DMS114 treated with DMSO at 0.1 percent for 48 hours (cell line): ENCODE measurements around the gene ECM1.

ENCODE experiments used
- DNase-seq: peaks from one replicate; lab custom pipeline; 2025; ENCODE audit not compliant: unreplicated experiment; lab: John Stamatoyannopoulos, UW

ECM1 gene

DNA sequence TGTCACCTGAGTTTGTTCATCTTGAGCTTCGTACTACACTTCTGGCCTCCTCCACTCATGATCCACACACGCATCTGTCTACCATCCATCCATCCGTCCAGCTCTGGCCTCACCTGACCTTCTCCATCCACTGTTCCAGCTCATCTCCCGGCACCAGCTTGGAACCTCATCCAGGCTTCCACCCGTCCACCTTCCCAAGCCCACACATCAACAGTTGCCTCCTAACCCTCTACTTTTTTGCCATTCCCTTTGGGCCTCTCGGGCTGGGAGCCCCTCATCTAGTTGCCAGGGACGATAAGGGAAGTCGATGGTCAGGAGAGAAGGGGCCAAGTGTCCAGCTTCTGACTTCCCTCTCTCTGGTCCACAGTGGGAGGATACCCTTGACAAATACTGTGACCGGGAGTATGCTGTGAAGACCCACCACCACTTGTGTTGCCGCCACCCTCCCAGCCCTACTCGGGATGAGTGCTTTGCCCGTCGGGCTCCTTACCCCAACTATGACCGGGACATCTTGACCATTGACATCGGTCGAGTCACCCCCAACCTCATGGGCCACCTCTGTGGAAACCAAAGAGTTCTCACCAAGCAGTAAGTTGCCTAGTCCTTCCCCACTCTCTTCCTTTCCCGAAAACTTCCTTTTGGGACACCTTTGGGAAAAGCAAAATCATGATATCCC lies 4.2 kb downstream of the ECM1 start:
- no peak for DNase-seq

DNA sequence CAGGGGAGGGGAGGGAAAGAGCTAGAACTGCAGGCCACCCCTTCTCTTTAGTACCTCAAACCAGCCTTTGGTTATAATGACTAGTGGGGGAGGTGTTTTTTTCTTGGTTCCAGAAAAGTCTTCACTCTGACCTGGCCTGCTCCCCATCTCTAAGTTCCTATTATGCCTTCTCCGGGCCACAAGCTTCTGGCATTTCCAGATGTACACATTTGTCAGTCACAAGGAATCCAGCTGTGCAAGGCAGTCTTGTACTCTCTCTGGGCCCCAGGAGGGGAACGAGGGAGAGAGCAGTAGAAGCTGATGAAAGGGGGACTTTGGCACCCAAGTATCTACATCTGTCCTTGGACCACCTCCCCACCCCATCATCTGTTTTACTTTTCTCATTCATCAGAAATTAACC lies 4.9 kb downstream of the ECM1 start:
- DNase-seq: no peak

DNA sequence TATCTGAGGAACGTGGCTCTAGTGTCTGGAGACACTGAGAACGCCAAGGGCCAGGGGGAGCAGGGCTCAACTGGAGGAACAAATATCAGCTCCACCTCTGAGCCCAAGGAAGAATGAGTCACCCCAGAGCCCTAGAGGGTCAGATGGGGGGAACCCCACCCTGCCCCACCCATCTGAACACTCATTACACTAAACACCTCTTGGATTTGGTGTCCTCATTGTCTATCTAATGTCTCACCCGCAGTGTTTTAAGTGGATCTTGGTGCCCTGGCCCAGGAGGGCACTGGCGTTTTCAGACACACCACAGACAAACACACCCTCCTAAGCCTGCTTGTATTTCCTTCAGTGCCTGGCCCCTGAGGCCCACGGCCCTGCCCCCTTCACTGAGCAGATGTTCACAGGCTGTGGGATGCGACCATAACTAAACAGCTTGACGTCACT lies 5.5 kb downstream of the ECM1 start:
- DNase-seq: no peak

DNA sequence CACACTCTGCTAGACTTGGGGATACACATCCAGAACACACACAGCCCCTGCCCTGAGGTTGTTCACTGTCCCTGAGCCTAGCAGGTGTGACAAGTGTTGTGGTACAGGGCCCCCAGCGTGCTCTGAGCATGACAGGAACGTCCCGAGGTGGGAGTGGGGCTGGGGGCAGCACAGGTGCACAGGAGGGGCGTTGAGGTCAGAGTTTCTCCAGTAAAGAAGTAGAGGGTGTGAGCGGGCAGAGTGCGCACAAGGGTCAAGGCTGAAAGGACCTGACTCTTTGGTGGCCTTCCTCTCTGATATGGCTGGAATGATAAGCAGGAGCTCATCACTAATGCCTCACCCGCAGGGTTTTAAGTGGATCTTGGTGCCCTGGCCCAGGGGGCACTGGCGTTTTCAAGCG lies 6.4 kb downstream of the ECM1 start:
- DNase-seq: no peak

DNA sequence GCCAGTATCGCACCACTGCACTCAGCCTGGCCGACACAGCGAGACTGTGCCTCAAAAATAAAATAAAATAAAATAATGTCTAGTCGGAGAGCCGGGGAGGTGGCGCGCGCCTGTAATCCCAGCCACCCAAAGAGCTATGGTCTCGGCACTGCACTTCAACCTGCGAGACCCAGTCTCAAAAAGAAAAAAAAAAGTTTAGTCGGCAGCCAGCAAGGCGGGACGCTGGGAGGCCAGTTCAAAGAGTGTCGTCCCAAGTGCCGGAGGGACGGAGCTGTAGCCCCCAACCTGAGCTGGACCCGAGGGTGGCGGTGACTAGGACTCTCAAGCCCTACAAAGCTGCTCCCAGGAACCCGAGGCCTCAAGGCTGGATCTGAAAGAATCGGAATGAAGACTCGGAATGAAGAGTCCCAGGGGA lies 7.0 kb downstream of the ECM1 start:
- no peak for DNase-seq

DNA sequence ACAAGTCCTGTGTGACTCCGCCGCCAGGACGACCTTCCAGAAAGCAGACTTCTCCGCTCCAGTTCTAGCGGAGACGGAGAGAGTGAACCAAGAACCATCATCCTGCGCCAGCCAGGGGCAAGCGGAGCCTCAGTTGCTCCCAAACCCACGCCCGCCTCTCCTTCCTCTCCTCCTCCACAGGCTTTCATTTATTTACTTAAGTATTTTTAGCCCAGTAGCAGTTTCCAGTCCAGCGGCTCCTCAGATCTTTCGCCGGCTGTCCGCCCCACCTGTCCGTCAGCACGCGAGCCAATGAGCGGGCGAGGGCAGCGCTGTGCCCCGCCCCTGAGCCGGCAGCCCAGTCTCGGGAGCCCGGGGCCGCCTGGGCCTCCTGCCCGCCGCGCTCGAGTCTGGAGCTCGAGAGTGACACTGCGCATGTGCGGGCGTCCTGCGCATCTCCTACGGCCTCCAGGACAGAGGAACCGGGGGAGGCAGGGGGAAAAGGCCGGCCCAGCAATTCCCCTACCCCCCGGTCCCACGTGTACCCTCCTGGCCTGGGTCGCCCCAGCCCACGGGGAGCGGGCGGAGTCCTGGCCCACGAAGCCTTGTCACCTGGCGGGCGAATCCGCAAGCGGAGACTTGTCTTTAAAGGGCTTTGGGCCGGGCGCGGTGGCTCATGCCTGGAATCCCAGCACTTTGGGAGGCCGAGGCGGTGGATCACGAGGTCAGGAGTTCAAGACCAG lies 7.6 kb downstream of the ECM1 start, which contains the start of gene FALEC:
Gene FALEC, plus strand, starts transcription at position 425 of the 722 bp plus-strand sequence.
- DNase-seq: peak; percentile 97

DNA sequence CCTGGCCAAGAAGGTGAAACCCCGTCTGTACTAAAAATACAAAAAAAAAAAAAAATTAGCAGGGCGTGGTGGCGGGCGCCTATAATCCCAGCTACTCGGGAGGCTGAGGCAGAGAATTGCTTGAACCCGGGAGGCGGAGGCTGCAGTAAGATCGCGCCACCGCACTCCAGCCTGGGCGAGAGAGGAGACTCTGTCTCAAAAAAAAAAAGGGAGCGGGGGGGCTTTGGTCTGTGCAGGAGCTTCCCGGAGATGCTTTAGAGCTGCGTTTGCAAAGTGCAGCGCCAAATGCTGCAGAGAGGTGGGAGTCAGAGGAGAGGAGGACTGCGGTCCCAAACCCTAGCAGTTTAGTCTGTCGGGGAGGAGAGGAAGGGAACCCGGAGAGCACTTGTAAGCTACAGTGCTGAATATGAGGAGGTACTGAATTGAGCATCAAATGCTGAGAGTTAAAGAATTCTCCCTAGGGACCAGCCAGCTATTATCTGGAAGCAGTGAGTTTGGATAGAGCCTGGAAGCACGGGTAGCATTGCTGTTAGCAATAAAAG lies 8.2 kb downstream of the ECM1 start:
- DNase-seq: peak; percentile 55

DNA sequence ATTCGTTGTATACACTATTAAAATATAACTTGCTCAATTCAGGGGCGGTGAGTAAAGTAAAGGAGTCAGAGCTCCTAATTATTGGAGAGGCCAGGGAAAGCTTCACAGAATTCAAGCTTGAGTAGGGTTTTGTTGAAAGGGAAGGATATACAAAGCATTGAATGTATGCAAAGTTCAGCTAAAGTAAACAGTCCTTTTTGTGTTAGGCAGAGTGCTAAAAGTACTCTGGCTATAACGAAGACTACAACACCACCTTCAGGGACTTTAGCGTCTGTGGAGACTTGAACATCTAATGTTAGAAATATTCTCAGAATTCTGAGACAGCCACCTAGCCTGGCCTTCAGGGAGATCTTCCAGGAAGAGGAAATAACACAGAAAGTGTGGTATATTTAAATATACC lies 8.7 kb downstream of the ECM1 start:
- peak; percentile 55 for DNase-seq

DNA sequence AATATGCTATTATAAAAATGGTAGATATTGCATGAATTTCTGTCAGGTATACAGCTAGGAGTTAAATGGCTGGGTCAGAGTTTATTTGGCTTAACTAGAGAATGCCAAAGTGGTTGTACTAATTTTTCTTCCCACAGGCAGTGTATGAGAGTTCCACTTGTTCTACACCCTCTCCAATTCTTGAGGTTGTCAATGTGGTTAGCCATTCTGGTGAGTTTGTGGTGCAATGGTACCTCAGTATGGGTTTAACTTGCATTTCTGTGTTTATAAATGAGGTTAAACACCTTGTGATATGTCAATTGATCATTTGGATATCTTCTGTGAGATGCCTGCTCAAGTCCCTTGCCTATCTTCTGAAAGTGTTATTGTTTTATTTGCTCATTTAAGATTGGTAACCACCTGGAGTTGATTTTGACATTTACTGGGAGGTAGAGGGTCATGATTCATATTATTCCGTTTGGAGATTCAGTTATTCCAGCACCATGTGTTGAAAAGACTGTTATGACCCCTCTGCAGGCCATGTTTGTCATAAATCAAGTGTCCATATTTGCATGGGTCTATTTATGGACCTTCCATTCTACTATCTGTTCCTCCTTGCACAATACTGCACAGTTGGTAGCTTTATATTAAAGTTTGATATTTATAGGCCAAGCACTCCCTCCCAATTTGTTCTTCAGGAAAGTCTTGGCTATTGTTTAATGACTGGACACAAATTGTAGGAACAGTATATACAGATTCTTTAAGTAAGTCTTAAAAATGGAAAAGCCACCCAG lies 13.5 kb downstream of the ECM1 start:
- DNase-seq: no peak

DNA sequence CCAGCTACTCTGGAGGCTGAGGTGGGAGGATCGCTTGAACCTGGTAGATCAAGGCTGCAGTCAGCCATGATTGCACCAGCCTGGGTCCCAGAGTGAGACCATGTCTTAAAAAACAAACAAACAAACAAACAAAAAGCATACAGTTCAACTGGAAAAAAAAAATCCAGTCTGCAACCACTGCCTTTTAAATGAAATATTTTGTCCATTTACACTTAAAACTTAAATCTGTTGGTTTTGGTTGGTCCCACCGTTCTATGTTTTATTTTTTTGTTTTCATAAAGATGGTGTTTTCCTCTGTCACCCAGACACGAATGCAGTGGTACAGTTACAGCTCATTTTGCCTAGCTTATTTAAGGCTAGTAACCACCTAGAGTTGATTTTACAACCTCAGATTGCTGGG lies 17.4 kb downstream of the ECM1 start:
- DNase-seq: no peak

DNA sequence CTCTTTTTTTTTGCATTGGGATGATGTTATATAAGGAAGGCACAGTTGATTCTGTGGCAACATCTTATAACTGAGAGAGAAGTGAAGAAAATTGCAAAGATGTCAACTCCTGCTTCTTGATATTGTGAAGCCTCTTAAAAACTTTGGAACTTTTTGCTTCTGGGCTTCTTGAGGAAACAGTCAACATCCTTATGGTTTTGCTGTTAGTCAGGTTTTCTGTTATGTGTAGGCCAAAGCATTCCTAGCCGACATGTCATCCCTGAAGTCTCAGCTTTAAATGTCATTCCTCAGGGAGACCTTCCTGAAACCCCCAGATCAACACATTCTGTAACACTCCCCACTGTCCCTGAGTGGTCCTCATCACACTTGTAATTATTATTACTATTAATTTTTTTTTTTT lies 20.3 kb downstream of the ECM1 start:
- DNase-seq: no peak

DNA sequence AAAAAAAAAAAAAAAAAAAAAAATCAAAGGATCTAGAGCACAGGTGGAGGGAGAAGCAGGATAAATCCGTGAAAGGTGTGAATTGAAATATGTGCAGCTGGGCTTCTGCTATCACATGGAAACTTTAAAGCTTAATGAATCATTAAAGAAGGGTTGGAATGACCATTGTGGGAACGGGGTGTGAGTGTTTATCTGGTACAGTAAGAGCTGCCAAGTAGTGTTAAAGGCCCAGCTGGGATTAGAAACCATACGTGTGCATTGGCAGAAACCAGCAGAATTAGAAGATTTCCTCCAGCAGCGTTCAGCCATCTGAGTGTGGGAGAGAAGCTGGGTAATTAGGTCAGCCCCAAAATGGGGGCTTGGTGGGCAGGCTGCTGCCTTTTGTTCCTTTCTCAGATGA lies 21.1 kb downstream of the ECM1 start:
- no peak for DNase-seq

DNA sequence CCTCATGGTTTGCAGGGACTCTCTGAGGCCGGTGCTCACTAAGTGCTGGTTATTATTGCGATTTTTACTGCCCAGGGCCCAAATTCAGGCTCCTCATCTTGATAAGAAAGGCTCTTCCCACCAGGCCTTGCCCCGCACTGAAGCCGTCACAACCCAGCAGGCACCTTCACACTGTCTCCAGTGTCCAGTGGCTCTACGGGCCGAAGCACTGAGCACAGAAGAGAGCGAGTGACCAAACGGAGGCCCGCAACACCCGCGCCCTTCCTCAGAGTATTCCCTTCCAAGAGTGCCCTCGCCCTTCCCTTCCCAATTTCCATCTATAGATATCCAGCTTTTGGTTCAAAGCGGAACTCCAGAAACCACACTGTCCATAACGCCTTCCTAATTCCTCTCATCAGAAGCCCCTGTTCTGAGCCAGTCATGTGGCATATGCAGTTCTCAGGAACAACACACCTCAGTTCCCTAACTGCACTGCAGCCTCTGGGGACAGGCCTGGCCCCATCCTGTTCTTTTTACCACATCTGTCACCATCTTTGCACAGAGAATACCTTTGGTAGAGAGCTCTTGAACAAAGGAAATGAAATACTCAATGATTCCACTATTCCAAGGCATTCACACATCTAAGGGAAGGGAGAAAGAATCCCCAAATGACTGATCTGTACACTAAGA lies 22.7 kb downstream of the ECM1 start:
- DNase-seq: no peak

DNA sequence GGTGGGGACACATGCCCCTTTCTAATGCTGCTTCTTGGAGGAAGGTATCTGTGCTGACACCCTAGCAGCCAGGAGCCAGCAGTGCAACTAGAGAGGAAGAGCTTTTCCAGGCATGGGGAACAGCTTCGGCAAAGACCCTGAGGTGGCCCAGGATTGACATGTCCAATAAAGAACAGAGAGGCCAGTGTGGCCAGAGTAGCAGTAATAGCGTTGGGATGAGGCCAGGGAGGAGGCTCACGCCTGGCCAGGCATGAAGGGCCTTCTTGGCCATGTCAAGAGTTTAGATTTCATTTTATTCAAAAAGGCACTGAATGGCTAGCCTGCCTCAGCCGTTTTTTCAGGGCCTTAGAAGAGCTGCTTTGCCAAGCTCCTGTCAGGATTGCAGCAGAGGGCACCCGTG lies 25.0 kb downstream of the ECM1 start:
- no peak for DNase-seq

DNA sequence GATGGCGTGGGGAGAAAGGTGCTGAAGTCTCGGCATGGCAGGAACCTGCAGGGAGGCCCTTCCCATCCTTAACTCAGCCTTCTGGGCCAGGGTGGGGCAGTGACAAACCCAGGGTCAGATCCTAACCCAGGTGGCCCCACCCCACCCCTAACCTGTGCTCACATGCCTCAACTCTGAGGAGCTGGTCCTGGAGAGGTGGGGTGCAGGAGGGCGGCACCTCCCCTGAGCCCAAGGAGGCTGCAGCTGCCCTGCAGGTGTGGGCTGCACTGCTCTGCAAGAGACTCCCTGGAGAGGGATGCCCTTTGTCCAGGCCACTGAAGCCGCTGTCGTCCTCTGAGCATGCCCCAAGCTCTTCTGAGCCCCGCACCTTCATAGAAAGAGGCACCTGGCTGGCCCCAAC lies 26.1 kb downstream of the ECM1 start:
- DNase-seq: no peak

DNA sequence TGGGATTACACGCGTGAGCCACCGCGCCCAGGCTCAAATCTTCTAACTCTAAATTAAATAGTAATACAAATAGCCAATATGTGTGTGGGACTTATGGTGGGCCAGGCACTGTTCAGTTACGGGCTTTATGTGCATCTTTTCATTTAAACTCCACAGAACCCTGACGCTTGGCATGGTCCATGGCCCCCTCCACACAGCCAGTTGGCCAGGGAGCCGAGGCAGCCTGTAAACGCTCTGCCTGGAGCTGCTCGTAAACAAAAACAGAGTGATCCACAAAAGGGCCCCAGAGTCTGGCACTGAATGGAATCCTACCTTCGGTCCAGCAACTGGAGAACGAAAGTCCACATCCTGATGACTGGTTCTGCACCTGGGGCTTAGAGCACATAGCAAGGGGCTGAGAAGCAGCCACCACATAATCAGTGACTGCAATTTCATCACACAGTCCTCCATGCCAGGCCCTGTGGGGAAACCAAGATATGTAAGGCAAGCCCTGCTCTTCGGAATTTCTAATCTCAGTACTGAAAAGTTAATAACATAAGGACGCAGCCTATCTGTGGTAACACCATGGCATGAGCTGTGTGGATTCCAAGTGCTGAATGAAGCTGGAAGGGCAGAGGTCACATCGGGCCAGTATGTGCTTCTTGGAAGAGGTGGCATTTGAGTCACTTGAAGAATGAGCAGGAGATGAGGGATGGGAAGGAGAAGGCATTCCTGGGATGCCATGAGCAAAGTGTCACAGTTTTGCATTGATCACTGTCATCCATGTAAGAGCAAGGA lies 27.8 kb downstream of the ECM1 start:
- DNase-seq: no peak

DNA sequence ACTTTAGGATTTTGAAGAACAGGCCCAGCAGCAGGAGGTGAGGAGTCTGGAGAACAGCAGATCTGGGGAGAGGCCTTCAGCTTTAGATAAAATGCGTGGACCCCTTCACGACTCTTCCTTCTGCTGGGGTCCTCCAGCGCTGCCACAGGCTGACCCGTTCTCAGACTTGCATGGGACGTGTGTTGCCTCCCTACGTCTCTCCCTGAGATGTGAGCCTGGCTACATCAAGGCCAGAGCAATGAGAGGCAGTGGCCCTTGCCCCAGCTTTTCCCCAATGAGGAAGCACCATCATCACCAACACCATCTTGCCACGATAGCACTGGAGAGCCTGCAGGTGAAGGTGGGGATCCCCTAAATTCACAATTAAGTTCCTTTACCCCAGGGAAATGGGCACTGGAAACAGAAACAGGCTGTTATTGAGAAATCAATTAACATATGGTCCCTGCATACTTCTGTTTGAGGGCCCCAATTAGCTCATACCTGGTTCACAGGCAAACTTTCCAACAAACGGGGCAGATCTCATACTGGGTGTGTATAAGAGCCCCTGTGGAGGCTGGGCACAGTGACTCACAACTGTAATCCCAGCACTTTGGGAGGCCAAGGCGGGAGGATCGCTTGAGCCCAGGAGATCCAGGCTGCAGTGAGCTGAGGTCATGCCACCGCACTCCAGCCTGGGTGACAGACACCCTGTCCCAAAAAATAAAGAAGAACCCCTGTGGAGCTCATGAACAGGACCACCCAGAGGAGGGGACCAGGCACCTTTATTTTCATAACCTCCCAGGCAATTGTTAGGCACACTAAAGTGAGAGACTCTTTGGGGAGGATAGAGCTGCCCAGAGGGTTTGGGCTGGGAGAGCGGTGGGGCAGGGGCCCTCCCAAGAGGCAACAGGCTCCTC lies 29.2 kb downstream of the ECM1 start:
- DNase-seq: no peak

DNA sequence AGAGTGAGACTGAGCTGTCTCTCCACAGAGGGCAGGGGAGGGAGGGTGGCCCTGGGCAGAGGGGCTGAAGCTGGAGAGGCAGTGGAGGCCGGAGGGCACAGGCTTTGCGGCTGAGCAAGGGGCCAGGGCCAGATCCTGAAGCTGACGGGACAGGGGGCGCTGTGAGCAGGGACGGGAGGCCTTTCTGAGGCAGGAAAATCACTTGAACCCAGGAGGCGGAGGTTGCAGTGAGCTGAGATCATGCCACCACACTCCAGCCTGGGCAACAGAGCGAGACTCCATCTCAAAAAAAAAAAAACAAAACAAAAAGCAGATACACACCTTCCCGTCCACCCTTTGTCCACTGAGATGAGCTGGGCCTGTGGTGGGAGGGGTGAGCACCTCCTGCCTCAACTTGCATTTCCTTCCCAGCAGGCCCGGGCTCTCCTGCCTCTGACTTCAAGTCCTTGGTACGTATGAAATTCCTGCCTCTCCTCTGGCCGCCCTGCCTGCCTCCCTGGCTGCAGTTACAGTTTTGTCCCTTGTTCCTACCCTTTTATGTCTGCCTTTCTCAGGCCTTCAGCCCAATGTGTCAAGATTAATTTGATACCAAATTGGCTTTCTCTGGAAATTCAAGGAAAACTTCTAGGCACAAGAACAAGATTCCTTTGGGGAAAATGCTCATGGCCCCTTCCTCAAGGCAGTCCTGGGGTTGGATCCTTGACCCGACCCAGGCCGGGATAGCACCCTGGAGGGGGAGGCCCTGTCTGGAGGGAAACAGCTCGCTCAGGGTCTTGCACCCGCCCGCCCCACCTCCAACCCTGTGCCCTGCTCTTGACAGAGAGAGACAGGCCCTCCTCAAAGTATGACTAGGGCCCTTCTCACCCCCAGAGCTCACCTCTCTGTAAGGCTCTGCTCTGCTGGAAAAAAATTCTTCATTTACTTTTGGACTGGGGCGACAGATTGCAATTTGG lies 30.1 kb downstream of the ECM1 start:
- DNase-seq: no peak
